AG09309 (cell line): ENCODE measurements around the gene FAM217A.

Experiments used
- DNase-seq: peaks from one replicate; pipeline ENCODE4 v3.0.0-alpha.2; 2010; ENCODE audit warnings: low read depth
- H3K4me3 ChIP-seq: 2 replicates; pipeline ENCODE4 v1.5.1; 2011; ENCODE audit warnings: mild to moderate bottlenecking, low read depth, low read length, moderate library complexity; ENCODE audit not compliant: control insufficient read depth
- CTCF ChIP-seq: IDR thresholded peaks from 2 replicates; pipeline ENCODE4 v1.5.1; 2011; ENCODE audit warnings: mild to moderate bottlenecking, low read depth, low read length, inconsistent platforms; ENCODE audit not compliant: insufficient read depth, control insufficient read depth; ENCODE audit errors: missing control alignments

The FAM217A gene

GRCh38 chr6:4078691-4079471, at the start of gene FAM217A:
Gene FAM217A (minus strand): TSS chr6:4079137. CDS start chr6:4077414, 1,723 bp downstream.
- TF ChIP-seq CTCF: no peak
- no peak for DNase-seq
- H3K4me3 ChIP-seq: no peak within 1 kb of the TSS

GRCh38 chr6:4128072-4128471, 49.1 kb upstream of the FAM217A start:
- H3K4me3 ChIP-seq: no peak overlapping the region
- DNase-seq: no peak
- no peak for TF ChIP-seq CTCF

- H3K4me3 ChIP-seq: no peak overlapping the region
- peak; percentile 72 for DNase-seq
- peak; percentile 45 for TF ChIP-seq CTCF
Measured at GRCh38 chr6:4125933-4126864, 47.3 kb upstream of the FAM217A start.

- no peak overlapping the region for H3K4me3 ChIP-seq
- no peak for TF ChIP-seq CTCF
- no peak for DNase-seq
Measured at GRCh38 chr6:4125500-4125899, 46.6 kb upstream of the FAM217A start.

- TF ChIP-seq CTCF: no peak
- H3K4me3 ChIP-seq: no peak overlapping the region
- no peak for DNase-seq
Measured at GRCh38 chr6:4124351-4124750, 45.4 kb upstream of the FAM217A start.

- no peak for DNase-seq
- no peak for TF ChIP-seq CTCF
- H3K4me3 ChIP-seq: no peak overlapping the region
Measured at GRCh38 chr6:4115741-4116140, 36.8 kb upstream of the FAM217A start.
